ENCODE results near the gene FLT3. TPM values are rescaled to one million over a fixed set of nuclear protein-coding genes. Genes with fewer than 3 reads are reported as not detected.
"Not testable (repeated sequence)": the region's sequence is repeated elsewhere in the genome, so short reads cannot be mapped to it uniquely, and the experiment has no call there.

The FLT3 gene
- total RNA-seq, 1 experiment from 2014 or later: not detected

GRCh38 chr13:27972478-27972820 is 127.9 kb downstream of the FLT3 start:
- no peak for DNase-seq (ENCODE audit: low spot score)

GRCh38 chr13:27971776-27972477 is 128.4 kb downstream of the FLT3 start:
- no peak for DNase-seq (ENCODE audit: low spot score)

GRCh38 chr13:27971236-27971645 is 129.1 kb downstream of the FLT3 start:
- no peak for DNase-seq (ENCODE audit: low spot score)

GRCh38 chr13:27970382-27971235 is 129.8 kb downstream of the FLT3 start:
- DNase-seq (ENCODE audit: low spot score): no peak

- DNase-seq (ENCODE audit: low spot score): no peak
These were observed 130.5 kb downstream of the FLT3 start for GRCh38 chr13:27969866-27970229.

GRCh38 chr13:27969082-27969865 is 131.1 kb downstream of the FLT3 start, which contains the start of gene CDX2:
TSS of gene CDX2 (minus strand) at chr13:27969315. CDS start at chr13:27969006, 309 bp downstream.
- no peak for DNase-seq (ENCODE audit: low spot score)

GRCh38 chr13:27968316-27969081 is 131.9 kb downstream of the FLT3 start:
- no peak for DNase-seq (ENCODE audit: low spot score)

- DNase-seq (ENCODE audit: low spot score): no peak
These were observed 132.6 kb downstream of the FLT3 start for GRCh38 chr13:27967736-27968315.

GRCh38 chr13:27967203-27967735 is 133.1 kb downstream of the FLT3 start:
- DNase-seq (ENCODE audit: low spot score): no peak

GRCh38 chr13:27966641-27967202 is 133.7 kb downstream of the FLT3 start:
- DNase-seq (ENCODE audit: low spot score): no peak

- no peak for DNase-seq (ENCODE audit: low spot score)
These were observed 134.4 kb downstream of the FLT3 start for GRCh38 chr13:27965740-27966640.

- no peak for DNase-seq (ENCODE audit: low spot score)
These were observed 135.0 kb downstream of the FLT3 start for GRCh38 chr13:27965343-27965739.

- no peak for DNase-seq (ENCODE audit: low spot score)
These were observed 135.5 kb downstream of the FLT3 start for GRCh38 chr13:27964741-27965323.

GRCh38 chr13:27964206-27964605 is 136.2 kb downstream of the FLT3 start:
- not testable (repeated sequence) for DNase-seq (ENCODE audit: low spot score)

GRCh38 chr13:27963491-27963890 is 136.9 kb downstream of the FLT3 start:
- no peak for DNase-seq (ENCODE audit: low spot score)

- DNase-seq (ENCODE audit: low spot score): no peak
These were observed 137.4 kb downstream of the FLT3 start for GRCh38 chr13:27962982-27963381.

GRCh38 chr13:27962128-27962841 is 138.1 kb downstream of the FLT3 start:
- no peak for DNase-seq (ENCODE audit: low spot score)
